ENCODE results near the gene OGFOD3.
A peak's percentile ranks its signal among the peaks of the same experiment; 100 is the strongest.

The OGFOD3 gene

DNA sequence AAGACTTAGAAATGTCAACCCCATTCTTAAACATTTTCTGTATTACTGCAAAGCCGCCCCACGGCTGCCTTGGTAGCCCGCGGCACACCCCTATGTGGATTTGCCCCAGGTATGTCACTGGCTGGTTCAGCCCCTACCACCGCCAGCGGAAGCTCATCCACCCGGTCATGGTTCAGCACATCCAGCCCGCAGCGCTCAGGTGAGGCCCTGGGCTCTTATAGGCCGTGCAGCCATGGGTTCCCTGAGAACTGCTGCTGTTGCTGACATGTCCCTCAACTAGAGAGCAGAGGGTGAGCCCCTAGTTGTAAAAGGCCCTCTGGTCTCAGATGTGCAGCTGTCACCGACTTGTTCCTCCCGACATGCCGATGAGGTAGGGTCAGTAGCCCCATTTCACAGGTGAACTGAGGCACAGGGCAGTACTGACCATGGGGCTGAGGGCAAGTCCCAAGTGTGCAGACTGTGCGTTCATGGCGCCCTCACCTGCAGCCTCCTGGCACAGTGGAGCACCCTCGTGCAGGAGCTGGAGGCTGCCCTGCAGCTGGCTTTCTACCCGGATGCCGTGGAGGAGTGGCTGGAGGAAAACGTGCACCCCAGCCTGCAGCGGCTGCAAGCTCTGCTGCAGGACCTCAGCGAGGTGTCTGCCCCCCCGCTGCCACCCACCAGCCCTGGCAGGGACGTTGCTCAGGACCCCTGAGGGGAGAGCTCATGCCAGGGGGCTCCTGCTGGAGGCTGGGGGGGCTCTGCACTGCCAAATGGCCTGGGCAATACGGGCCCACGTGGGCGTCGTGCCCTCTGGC is 23.5 kb upstream of the OGFOD3 start:
- no peak for DNase-seq (ENCODE audit: low spot score)
- in situ Hi-C loops (cut with MboI; ENCODE audit: low pct_unique_long_range_greater_than_20kb, low sequenced_read_pairs, unreplicated experiment), result no loop called here
- TF ChIP-seq, protein P1, sequence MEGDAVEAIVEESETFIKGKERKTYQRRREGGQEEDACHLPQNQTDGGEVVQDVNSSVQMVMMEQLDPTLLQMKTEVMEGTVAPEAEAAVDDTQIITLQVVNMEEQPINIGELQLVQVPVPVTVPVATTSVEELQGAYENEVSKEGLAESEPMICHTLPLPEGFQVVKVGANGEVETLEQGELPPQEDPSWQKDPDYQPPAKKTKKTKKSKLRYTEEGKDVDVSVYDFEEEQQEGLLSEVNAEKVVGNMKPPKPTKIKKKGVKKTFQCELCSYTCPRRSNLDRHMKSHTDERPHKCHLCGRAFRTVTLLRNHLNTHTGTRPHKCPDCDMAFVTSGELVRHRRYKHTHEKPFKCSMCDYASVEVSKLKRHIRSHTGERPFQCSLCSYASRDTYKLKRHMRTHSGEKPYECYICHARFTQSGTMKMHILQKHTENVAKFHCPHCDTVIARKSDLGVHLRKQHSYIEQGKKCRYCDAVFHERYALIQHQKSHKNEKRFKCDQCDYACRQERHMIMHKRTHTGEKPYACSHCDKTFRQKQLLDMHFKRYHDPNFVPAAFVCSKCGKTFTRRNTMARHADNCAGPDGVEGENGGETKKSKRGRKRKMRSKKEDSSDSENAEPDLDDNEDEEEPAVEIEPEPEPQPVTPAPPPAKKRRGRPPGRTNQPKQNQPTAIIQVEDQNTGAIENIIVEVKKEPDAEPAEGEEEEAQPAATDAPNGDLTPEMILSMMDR (IDR thresholded peaks at IDR 0.05; ENCODE audit: extremely low read depth, insufficient read depth, missing control alignments), result no peak

GRCh38 chr17:82440991-82441627 is 22.7 kb upstream of the OGFOD3 start:
- TF ChIP-seq, protein P1 (IDR thresholded peaks at IDR 0.05; ENCODE audit: extremely low read depth, insufficient read depth, missing control alignments), result no peak
- DNase-seq (ENCODE audit: low spot score), result no peak
- in situ Hi-C loops (cut with MboI; ENCODE audit: low pct_unique_long_range_greater_than_20kb, low sequenced_read_pairs, unreplicated experiment), result no loop called here

- DNase-seq (ENCODE audit: low spot score), result peak; percentile 54
- TF ChIP-seq, protein P1 (IDR thresholded peaks at IDR 0.05; ENCODE audit: extremely low read depth, insufficient read depth, missing control alignments), result no peak
- in situ Hi-C loops (cut with MboI; ENCODE audit: low pct_unique_long_range_greater_than_20kb, low sequenced_read_pairs, unreplicated experiment), result no loop called here
These were observed 22.1 kb upstream of the OGFOD3 start for GRCh38 chr17:82440469-82440981.

DNA sequence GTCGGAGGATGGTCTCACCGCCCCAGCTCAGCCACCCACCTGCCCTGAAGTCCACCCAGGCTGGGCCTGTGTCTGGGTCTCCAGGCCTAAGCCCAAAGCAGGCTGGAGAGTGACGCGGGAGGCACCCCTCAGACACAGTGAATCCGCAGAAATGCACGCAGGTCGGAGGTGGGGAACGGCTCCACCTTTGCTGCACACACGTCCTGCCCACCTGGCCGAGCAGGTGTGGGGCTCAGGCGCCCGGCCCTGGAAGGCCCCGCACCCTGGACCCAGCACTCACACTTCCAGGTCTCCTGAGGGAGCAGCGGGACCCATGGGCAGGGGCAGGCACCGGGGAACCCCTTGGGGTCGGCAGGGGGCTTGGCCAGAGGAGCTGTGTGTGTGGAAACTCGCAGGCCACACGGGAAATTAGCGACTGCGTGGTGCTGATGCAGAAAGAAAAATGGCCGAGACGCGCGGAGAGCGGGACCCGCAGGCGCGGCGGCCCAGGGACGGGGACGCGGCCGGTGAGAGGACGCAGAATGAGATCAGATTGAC is 21.5 kb upstream of the OGFOD3 start:
- DNase-seq (ENCODE audit: low spot score), result no peak
- in situ Hi-C loops (cut with MboI; ENCODE audit: low pct_unique_long_range_greater_than_20kb, low sequenced_read_pairs, unreplicated experiment), result no loop called here
- TF ChIP-seq, protein P1 (IDR thresholded peaks at IDR 0.05; ENCODE audit: extremely low read depth, insufficient read depth, missing control alignments), result no peak

- in situ Hi-C loops (cut with MboI; ENCODE audit: low pct_unique_long_range_greater_than_20kb, low sequenced_read_pairs, unreplicated experiment), result no loop called here
- DNase-seq (ENCODE audit: low spot score), result no peak
- TF ChIP-seq, protein P1 (IDR thresholded peaks at IDR 0.05; ENCODE audit: extremely low read depth, insufficient read depth, missing control alignments), result no peak
These were observed 20.9 kb upstream of the OGFOD3 start for GRCh38 chr17:82439194-82439828.

DNA sequence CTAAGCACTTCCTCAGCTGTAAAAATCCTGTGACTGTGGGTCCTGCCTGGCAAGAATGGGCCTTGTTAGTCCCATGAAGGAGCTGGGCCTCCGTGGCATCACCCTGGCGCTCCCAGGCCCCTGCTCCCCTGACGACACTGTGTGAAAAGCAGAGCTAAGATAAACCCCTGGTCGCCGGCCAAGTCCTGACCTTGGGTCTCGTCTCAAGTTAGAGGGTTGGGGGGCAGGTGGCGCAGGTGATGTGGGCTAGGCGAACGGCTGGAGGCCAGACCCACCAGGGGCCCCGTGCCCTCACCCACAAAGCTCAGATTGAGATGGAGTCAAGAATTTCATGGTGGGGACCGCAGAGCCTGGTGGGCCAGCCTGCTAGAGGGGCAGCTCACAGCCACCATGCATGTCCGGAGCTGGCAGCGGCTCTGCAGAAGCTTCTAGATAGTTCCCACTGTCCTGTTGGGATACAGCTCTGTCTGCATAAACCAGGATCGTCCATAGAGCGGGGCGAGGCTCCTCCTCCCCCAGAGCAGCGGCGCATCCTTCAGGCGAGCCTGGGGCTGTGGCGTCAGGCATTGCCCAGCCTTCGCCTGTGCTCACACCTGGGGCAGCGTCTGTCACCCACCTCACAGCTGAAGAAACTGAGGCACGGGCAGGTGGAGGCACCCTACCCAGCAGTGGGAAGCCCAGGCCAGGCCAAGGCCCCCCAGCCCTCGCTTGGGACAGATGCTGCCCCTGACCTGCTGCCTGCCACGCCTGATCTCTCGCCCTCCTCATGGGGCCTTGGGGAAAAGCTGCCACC is 20.2 kb upstream of the OGFOD3 start:
- TF ChIP-seq, protein P1 (IDR thresholded peaks at IDR 0.05; ENCODE audit: extremely low read depth, insufficient read depth, missing control alignments), result no peak
- no peak for DNase-seq (ENCODE audit: low spot score)
- in situ Hi-C loops (cut with MboI; ENCODE audit: low pct_unique_long_range_greater_than_20kb, low sequenced_read_pairs, unreplicated experiment), result no loop called here
